ENCODE results near the gene SMIM14.

DNA sequence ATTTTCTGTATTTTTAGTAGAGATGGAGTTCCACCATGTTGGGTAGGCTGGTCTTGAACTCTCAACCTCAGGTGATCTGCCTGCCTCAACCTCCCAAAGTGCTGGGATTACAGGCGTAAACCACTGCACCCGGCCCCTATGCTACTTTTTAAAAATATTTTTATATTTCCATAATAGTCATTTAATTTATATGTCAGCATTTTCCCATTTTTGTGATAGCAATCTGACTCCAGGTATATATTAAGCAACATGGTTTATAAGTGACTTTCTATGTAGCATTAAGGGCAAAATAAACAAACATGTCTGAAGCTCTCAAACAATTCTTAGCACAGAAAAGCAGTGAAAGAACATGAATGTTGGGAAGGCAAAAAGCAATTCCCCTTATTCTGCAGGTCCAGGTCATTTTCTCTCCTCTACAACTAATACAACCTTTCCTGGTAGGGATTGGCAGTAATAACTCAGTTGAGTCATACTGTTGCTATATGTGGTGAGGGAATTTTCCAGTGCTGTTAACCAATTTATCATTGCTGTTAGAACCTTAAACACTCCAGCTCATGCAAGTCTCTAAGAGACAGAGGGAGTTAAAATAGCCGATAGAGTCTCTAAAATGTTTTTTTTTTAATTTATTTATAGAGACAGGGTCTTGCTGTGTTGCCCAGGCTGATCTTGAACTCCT lies 24.0 kb downstream of the SMIM14 start:
- TF ChIP-seq, protein P1, sequence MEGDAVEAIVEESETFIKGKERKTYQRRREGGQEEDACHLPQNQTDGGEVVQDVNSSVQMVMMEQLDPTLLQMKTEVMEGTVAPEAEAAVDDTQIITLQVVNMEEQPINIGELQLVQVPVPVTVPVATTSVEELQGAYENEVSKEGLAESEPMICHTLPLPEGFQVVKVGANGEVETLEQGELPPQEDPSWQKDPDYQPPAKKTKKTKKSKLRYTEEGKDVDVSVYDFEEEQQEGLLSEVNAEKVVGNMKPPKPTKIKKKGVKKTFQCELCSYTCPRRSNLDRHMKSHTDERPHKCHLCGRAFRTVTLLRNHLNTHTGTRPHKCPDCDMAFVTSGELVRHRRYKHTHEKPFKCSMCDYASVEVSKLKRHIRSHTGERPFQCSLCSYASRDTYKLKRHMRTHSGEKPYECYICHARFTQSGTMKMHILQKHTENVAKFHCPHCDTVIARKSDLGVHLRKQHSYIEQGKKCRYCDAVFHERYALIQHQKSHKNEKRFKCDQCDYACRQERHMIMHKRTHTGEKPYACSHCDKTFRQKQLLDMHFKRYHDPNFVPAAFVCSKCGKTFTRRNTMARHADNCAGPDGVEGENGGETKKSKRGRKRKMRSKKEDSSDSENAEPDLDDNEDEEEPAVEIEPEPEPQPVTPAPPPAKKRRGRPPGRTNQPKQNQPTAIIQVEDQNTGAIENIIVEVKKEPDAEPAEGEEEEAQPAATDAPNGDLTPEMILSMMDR (IDR thresholded peaks at IDR 0.05; ENCODE audit: control extremely low read depth in 1 of 3, insufficient read depth in 1 of 3, low read depth in 1 of 3, low read length in 3 of 3): no peak
- TF ChIP-seq TAF1 (IDR thresholded peaks at IDR 0.05; ENCODE audit: low read depth, low read length): no peak
- TF ChIP-seq SRF (IDR thresholded peaks at IDR 0.05; ENCODE audit: low read depth, low read length): no peak
- TF ChIP-seq SIN3A (conservative IDR thresholded peaks at IDR 0.05 in 1 of 2, IDR thresholded peaks at IDR 0.05 in 1 of 2; ENCODE audit: low read depth in 1 of 2, low read length in 2 of 2): no peak
